GM20431 (cell line): ENCODE data around the gene IYD.
"Not testable (repeated sequence)": the region's sequence is repeated elsewhere in the genome, so short reads cannot be mapped to it uniquely, and the experiment has no call there.

Source experiments
- in situ Hi-C: fragments of 300-500 bp; cut with MseI, MboI; formaldehyde crosslinking; loops from one replicate; pipeline ENCODE4 v1.15.0; 2020; ENCODE audit warnings: low sequenced_read_pairs; ENCODE audit not compliant: unreplicated experiment

Gene IYD

DNA sequence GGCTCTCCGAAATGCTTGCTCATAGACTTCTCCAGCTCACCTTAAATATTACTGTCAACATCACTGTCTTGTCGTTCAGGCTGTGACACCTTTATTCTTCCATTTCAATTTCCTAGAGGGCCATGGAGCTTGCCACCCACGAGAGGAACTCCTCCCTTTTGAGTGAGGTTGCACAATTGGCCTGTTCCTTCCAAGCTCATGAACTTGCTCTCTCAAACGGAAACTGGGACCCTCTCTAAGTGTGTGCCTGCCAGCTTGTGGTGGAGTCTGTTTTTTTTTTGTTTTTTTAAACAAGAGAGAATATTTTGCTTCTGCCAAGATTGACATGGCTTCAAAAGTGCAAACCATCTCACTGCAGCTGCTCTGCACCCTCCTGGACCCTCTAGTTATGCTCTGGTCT lies 19.3 kb upstream of the IYD start:
- in situ Hi-C loops = no loop called here

- in situ Hi-C loops = no loop called here
Measured at GRCh38 chr6:150352321-150353296, 16.2 kb upstream of the IYD start.

DNA sequence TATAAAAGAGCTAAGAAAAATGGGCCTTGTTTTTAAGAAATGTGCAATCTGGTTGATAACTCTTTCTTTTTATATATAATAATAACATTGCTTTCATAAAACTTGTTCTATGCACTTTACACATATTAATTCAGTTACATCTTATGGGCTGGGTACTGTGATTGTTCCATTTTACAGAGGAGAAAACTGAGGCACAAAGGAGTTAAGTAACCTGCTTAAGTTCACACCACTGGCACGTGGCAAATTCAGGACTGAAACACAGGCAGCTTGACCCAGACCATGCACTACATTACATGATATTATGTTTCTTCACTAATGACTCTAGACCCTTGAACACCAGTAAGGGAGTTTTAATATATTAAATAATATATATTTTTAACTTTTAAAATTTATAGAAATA lies 15.4 kb upstream of the IYD start:
- in situ Hi-C loops = no loop called here

DNA sequence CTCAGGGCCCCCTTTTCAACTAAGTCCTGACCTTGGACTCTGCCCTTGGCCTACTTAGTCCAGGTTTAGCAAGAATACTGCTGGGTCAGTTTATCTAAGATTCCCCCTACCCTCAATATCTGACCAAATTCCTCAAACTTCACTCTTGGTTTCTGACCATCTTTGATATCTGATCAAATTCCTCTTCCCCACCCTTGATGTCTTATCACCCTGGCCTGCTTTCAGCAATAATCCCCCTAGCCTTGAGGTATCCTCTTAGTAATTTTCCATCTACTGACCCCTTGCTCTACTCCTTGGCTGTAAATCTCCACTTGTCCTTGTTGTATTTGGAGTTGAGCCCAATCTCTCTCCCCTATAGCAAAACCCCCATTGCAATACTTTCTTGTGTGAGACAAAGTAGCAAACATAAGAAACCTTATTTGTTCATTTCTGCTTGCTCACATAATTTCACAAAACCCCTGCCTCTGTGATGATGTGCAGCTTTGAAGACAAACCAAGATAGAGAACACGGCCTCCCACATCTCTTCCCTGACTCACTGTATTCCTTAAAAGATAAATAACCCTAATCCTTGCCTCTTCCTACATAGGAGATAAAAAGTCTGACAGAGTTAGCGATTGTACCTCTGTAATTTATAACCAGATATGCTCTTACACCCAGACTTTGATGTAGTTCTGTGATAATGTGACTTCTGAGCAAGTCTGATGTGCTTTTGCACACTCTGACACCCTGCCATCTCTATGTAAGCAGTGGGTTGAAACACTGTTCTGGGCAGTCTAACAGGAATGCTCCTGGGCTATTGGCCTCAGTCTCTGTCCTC lies 13.8 kb upstream of the IYD start:
- in situ Hi-C loops = no loop called here

DNA sequence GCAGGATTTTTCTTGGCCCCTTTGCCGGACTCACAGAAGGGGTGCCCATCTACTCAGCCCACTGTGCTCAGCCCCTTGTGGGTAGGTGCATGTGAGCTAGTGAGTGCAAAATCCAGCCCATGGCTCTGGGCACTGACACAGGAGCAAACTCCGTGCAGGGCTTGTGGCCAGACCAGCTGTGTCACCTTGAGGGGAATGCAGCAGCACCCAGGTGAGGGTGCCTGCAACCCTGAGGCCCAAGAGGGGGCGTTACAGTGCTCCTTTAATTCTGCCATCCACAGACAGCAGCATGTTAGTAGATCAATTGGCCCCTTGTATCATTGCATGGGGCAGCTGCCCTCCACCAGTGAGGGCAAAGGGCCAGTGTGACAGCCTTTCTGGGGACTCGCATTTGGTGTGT lies 12.9 kb upstream of the IYD start:
- in situ Hi-C loops = no loop called here

- in situ Hi-C loops = no loop called here
Measured at GRCh38 chr6:150361876-150362275, 6.9 kb upstream of the IYD start.

GRCh38 chr6:150363733-150364132 lies 5.1 kb upstream of the IYD start:
- in situ Hi-C loops = no loop called here

DNA sequence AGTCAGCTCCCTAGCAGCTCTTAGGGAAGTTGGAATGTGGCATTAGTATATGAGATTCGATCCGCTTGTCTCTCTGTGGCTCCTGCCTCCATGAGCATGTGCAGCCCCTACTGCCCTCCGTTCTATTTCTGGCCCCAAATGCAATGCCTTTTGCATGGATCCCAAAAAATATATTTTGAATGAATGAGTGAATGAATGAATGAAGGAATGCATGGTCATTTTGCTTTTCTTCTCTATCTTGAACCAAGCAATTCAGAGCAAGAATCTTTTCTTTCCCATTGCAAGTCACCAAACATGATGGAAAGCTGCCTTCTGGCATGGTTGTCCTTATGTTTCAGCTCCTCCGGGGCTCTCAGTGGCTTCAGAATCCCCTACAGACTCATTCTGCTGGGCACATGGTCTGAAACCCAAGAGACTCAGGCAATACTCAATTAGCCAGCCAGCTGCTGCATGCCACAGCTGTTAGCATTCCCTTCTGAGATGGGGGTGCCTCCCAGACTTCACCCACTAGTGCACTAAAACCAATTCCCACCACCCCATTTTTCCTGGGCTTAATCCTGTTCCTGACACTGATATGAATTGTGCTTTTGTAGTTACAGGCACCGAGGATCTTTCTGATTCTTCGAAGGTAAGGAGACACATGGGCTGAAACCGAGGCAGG lies 2.6 kb upstream of the IYD start:
- in situ Hi-C loops = no loop called here

DNA sequence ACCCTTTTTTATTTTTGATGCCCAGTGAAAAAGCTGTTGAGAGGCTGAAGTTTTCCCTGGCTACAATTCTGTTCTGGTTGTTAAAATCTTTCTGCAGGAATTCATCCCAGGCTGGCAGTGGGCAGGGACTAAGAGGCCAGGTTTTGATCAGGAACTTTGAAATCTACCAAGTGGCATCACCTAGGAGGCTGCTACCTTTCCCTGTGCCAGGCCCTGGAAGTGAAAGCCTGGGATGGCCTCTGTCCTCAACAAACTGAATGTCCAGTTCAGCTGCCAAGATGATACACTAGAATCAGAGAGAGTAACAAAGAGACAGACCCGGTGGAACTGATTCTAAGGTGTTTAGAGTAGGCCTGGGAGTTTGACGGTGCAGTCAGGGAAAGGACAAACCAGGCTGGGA lies 596 bp downstream of the IYD start:
- in situ Hi-C loops = no loop called here

DNA sequence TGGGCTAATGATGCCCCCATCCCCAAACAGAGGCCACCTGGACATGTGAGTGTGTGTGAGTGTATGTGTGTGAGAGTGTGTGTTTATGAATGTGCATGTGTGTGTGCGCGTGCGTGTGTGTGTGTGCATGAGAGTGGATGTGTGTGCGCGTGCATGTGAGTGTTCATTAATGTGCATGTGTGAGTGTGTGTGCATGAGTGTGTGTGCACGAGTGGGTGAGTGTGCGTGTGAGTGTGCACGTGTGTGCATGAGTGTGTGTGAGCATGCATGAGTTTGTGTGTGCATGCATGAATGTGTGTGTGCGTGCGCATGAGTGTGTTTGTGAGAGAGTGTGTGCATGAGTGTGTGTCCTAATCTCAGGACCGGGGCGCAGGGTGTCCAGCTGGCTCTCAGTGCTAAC lies 1.3 kb downstream of the IYD start:
- in situ Hi-C loops = no loop called here

GRCh38 chr6:150371356-150371755 lies 2.5 kb downstream of the IYD start:
- in situ Hi-C loops = no loop called here

GRCh38 chr6:150372051-150372450 lies 3.2 kb downstream of the IYD start:
- in situ Hi-C loops = no loop called here

DNA sequence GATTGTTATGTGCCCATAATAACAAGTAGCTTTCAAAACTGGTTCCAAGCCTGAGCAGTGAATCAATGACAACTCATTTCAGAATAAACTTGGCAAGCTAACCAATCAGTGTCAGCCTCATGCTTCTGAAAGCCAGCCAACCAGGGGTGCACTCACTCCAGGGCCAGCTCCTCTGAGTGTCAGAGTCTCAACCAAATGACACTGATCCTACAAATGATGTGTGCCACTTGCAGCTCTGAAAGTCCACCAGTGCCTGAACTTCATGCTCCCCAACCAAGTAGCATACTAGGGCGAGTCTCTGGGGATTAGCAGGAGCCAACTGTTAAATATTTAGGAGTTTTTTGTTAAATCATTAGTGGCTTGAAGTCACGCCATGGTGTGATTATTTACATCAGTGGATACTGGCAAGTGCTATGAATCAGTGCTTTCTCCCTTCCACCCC lies 4.5 kb downstream of the IYD start:
- in situ Hi-C loops = no loop called here

DNA sequence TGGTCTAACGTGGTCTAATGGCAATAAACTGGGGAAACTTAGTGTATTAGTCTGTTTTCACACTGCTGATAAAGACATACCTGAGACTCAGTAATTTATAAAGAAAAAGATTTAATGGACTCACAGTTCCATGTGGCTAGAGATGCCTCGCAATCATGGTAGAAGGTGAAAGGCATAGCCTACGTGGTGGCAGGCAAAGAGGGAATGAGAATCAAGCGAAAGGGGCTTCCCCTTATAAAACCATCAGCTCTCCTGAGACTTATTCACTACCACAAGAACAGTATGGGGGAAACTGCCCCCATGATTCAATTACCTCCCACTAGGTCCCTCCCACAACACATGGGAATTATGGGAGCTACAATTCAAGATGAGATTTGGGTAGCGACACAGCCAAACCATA lies 5.5 kb downstream of the IYD start:
- in situ Hi-C loops = not testable (repeated sequence)

- in situ Hi-C loops = no loop called here
Measured at GRCh38 chr6:150377211-150377781, 8.5 kb downstream of the IYD start.

GRCh38 chr6:150380256-150380655 lies 11.4 kb downstream of the IYD start:
- in situ Hi-C loops = no loop called here

DNA sequence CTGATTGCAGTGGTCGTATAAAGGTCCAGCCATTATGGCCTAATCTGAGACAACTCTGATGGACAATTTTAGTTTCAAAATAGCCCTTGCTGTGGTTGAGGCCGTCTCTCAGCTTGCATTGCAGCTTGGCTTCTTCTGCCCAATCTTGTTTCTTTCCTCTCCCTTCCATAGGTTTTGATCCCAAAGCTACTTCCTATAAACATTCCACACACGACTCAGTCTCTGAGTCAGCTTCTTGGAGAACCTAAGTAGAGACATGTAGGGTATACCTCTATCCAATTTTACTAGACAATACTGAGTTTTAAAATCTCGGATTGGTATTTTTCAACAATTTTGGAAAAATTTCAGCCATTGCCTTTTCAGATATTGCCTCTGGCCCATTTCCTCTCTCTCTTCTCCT lies 13.4 kb downstream of the IYD start:
- in situ Hi-C loops = no loop called here

DNA sequence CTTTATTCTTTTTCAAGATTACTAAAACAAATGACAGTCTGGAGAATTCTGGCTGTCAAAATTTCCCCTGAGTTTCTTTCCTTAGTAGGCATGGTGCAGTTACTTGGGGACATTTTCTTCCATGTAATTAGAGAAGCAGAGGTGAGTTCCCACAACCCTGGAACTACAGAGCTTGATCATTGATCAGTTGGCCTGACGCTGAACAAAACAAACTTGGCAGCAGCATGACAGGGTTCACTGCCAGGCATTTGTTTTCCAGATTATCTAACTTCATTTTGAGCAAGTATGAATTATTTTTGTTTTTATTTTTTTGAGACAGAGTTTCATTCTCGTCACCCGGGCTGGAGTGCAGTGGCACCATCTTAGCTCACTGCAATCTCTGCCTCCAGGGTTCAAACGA lies 22.6 kb downstream of the IYD start:
- in situ Hi-C loops = no loop called here

DNA sequence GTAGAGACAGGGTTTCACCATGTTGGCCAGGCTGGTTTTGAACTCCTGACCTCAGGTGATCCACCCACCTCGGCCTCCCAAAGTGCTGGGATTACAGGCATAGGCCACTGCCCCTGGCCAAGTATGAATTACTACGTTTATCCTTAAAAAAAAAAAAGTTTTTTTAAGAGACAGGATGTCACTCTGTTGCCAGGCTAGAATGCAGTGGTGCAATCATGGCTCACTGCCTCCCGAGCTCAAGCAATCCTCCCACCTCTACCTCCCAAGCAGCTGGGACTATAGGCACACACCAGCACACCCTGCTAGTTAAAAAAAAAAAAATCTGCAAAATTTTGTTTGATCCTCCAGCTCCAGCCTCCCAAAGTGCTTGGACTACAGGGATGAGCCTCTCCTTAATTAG lies 23.1 kb downstream of the IYD start:
- in situ Hi-C loops = no loop called here

- in situ Hi-C loops = no loop called here
Measured at GRCh38 chr6:150392452-150393220, 23.8 kb downstream of the IYD start.
